ENCODE measurements around the gene GNG7.
"Not testable (repeated sequence)": the region's sequence is repeated elsewhere in the genome, so short reads cannot be mapped to it uniquely, and the experiment has no call there.

GNG7 gene

GRCh38 chr19:2606774-2607173 is 95.7 kb downstream of the GNG7 start:
- in situ Hi-C loops (cut with HindIII; ENCODE audit: low sequenced_read_pairs) = not testable (repeated sequence)

GRCh38 chr19:2605889-2606288 is 96.6 kb downstream of the GNG7 start:
- in situ Hi-C loops (cut with HindIII; ENCODE audit: low sequenced_read_pairs) = not testable (repeated sequence)

- in situ Hi-C loops (cut with HindIII; ENCODE audit: low sequenced_read_pairs) = no loop called here
Observed at GRCh38 chr19:2604747-2605329, 97.7 kb downstream of the GNG7 start.

DNA sequence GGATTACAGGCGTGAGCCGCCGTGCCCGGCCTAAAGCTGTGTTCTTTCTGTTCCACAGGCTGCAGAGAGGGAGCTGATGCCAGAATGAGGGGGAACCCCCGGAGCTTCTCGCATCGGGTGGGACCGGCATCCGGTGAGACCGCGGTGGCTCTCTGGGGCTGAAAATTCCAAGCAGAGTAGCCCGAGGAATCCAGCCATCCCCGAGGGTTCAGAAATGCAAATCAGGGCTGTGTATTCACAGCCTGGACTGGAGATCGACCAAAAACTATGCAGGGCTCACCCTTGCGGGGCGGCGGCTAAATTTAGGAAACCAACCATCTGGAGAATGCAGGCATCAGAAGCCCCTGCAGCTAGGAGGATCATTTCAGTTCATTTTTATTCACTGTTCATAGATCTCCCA is 99.2 kb downstream of the GNG7 start:
- in situ Hi-C loops (cut with HindIII; ENCODE audit: low sequenced_read_pairs) = no loop called here

GRCh38 chr19:2602391-2603181 is 99.9 kb downstream of the GNG7 start:
- in situ Hi-C loops (cut with HindIII; ENCODE audit: low sequenced_read_pairs) = no loop called here

DNA sequence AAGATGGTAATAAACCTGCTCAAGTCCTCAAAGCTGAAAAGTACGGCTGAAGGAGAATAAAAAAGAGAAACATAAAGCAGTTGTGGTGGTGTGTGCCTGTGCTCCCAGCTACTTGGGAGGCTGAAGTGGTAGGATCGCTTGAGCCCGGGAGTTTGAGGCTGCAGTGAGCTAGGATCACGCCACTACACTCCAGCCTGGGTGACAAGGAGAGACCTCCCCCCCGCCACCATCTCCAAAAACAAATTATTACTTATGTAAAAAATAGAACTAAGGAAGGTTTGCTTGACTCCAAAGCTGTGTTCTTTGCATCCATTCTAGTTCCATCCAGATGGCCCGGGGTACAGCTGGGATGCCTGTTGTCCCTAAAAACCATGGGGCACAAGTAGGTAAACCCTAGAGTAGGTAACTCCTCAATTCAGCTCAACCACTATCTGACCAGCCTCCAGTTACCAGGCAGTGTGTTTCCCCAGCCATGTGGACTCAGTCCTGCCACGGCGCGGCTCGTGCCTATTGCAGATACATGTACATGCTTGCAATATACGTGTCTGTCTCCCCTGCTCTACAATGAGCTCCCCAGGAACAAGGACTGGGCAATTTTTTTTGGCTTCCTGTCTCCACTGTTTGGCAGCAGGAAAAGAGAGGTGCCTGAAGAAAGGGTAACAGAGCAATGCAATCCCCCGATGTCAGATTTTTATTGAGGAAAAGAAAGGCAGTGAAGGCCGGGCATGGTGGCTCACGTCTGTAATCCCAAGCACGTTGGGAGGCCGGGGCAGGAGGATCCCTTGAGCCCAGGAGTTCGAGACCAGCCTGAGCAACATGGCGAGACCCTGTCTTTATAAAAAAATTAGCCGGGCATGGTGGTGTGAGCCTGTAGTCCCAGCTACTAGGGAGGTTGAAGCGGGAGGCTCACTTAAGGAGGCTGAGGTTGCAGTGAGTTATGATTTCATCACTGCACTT is 101.3 kb downstream of the GNG7 start:
- in situ Hi-C loops (cut with HindIII; ENCODE audit: low sequenced_read_pairs) = no loop called here

GRCh38 chr19:2594319-2594718 is 108.2 kb downstream of the GNG7 start:
- in situ Hi-C loops (cut with HindIII; ENCODE audit: low sequenced_read_pairs) = no loop called here

DNA sequence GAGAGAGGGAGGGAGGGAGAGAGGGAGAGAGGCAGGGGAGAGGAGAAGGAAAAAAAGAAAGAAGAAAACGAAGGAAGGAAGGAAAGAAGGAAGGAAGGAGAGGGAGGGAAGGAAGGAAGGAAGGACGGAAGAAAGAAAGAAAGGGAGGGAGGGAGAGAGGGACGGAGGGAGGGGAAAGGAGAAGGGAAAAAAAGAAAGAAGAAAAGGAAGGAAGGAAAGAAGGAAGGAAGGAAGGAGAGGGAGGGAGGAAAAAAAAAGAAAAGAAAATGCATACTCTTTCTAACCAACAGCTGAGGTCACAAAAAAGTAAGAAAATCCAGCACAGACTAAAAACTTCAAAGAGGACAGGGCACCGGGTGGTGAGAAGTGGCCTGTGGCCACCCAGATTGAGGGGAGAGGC is 109.7 kb downstream of the GNG7 start:
- in situ Hi-C loops (cut with HindIII; ENCODE audit: low sequenced_read_pairs) = no loop called here

DNA sequence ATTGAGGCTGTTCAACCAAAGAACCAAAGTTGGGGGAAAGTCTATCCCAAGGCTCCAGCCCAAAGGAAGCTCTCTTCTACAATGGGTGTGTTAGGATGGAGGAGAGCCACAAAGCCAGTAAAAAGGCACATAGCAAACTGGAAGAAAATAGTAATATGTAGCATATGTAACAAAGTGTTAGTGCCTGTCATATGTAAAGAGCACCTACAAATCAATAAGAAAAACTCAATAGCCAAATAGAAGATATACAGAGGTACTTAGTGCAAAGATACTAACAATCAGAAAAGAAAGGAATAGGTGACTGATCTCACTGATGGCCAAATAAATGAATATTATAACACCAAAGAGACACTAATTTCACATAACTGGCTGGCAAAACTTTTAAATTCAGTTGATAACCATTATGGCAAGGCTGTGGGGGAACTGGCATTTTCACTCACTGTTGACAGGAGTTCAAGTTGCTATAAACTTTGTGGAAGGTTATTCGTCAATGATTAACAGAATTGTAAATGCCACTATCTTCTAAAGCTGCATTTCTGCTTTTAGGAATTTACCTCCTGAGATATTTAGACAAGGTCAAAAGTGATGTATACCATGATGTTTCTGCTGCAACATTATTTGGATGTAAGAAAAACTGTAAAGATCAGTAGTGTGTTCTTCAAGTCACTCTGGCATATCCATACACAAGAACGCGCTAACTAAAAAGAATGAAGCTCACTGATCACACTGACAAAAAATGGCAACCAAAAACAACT is 110.8 kb downstream of the GNG7 start:
- in situ Hi-C loops (cut with HindIII; ENCODE audit: low sequenced_read_pairs) = no loop called here

DNA sequence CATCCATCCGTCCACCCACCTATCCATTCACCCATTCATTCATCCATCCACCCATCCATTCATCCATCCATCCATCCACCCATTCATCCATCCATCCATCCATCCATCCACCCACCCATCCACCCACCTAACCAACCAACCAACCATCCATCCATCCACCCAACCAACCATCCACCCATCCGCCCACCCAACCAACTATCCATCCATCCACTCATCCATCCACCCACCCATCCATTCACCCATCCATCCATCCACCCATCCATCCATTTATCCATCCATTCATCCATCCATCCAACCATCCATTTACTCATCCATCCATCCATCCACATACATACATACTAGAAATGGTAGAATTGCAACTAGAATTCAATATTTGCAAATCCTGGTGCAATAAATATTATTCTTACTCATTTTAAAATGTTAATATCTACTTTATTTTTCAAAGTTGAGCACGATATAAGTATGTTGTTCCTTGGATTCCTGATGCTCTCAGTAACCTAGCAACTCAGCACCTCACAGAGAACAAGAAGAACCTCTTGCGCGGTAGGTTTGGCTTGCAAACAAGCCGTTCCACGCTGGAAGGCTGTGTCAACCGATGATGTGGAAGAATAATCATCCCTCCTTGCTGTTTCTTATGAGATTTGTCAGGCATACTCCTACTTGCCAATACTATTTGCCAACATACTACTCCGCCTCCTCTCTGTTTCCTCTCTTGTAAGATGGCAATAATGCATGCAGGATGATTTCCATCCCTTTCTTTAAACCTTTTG is 111.7 kb downstream of the GNG7 start:
- in situ Hi-C loops (cut with HindIII; ENCODE audit: low sequenced_read_pairs) = no loop called here

DNA sequence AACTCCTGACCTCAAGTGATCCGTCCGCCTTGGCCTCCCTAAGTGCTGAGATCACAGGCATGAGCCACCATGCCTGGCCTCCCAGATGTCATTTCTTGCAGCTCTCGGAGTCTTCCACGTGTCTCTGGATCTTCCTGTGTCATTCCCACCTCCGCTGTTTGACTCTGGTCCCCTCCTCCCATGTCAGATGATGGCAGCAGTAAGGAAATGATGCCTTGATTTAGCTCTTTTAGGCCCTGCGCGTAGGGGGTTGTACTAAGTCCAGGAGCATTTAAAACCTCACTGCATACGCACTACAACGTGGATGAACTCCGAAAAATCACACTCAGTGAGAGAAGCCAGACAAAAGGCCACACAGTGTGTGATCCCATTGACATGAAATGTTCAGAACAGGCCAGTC is 113.1 kb downstream of the GNG7 start:
- in situ Hi-C loops (cut with HindIII; ENCODE audit: low sequenced_read_pairs) = no loop called here

DNA sequence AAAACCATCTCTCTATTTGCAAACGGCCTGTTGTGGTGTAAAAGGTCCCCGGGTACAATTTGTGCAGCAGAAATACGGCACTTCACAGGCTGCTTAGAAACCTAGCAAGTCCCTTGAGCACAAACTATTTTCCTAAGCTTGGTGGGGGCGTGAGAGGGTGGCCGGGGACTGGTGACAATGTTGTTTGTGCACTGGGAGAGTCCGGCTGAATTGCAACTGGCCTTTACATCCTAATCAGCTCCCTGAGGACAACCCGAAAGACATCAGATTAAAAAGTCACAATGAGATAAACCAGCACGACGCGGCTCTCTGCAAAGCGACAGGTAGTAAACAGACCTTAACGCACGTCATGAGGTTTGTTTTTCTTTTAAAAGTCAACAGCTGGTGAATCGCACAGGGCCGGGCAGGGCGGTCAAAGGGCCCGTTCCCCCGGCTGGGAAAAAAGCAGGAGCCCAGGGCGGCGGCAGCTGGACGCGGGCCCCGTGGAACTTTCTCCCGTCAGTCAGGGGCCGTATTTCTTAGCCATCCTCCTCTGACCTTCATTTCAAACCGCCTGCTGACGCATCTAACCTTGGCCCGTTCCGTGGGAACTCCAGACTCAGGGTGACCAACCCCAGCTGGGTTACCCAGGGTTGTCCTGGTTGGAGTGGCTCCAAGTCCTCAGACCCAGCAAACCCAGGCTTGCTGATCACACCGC is 114.3 kb downstream of the GNG7 start:
- in situ Hi-C loops (cut with HindIII; ENCODE audit: low sequenced_read_pairs) = no loop called here

DNA sequence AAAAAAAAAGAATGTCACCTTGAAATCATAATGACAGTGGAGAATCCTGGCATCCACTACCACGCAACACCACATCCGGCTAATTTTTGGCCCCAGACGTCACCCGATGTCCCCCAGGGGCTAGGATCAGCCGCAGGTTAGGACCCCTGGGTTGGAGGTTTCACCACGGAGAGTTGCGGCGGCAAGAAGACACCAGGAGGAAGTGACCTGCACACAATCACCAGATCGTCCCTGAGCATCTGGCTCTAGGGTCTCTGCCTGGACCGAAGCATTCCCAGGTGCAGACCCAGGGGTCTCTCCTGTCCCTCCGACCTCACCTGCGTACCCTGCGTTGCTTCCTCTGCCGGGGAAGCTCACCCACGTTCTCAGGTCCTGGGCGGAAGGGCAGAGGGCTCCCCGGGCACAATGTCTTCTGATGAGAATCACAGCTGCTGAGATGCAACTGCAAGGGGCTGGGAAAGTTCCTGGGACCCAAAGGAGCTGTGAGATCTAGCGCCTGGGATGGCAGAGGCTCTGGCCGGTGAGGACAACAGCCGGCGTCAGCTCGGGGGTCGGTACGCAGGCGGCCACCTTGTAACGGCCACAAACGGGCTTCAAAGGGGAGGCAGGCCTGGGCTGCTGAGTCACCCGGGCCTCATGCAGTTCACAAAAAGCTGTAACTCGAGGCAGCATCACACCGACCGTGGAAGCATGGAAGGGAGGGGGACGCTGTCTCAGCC is 115.3 kb downstream of the GNG7 start:
- in situ Hi-C loops (cut with HindIII; ENCODE audit: low sequenced_read_pairs) = no loop called here

GRCh38 chr19:2586196-2586595 is 116.3 kb downstream of the GNG7 start:
- in situ Hi-C loops (cut with HindIII; ENCODE audit: low sequenced_read_pairs) = no loop called here

DNA sequence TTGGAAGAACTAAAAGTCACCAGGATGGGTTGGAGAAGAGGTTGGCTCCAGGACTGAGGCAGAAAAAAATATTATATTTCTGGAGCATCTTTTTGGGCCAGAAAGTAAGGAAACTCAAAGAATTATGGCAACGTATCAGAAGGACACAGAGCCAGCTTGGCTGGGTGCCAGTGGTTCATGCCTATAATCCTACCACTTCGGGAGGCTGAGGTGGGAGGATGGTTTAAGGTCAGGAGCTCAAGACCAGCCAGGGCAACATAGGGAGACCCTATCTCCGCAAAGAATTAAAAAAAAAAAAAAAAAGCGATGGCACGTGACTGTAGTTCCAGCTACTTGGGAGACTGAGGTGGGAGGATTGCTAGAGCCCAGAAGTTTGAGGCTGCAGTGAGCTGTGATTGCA is 118.5 kb downstream of the GNG7 start:
- in situ Hi-C loops (cut with HindIII; ENCODE audit: low sequenced_read_pairs) = no loop called here

- in situ Hi-C loops (cut with HindIII; ENCODE audit: low sequenced_read_pairs) = no loop called here
Observed at GRCh38 chr19:2582984-2583956, 119.2 kb downstream of the GNG7 start.

DNA sequence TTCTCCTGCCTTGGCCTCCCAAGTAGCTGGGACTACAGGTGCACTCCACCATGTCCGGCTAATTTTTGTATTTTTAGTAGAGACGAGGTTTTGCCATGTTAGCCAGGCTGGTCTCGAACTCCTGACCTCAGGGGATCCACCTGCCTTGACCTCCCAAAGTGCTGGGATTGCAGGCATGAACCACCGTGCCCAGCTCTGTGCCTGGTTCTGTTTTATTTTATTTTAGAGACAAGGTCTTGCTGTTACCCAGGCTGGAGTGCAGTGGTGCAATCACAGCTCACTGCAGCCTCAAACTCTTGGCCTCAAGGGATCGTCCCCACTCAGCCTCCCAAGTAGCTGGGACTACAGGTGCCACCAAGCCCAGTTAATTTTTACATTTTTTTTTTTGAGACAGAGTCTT is 122.1 kb downstream of the GNG7 start:
- in situ Hi-C loops (cut with HindIII; ENCODE audit: low sequenced_read_pairs) = not testable (repeated sequence)
